GM12878 (cell line): ENCODE measurements around the gene SLC6A17. TPM values are rescaled to one million over a fixed set of nuclear protein-coding genes. Genes with fewer than 3 reads are reported as not detected.

Source experiments
- ATAC-seq: fragments of 200-7000 bp; cut with Tn5 transposase; 3 replicates; pipeline ENCODE4 v1.9.1; 2020; ENCODE audit warnings: mild to moderate bottlenecking, moderate library complexity
- BruUV-seq: library from RNA; stranded (reverse); fragments of 400-500 nt; replicated peaks from 2 replicates; lab custom pipeline; 2021; lab: Mats Ljungman, UMichigan
- CTCF ChIA-PET: fragments of 300-600 bp; sonication (Branson Sonifier 250); formaldehyde crosslinking; extraction: SDS; loops from one replicate; lab custom pipeline; 2021; ENCODE audit warnings: inconsistent platforms; lab: Yijun Ruan, JAX
- POLR2A ChIA-PET: fragments of 350-600 bp; formaldehyde crosslinking; extraction: SDS; loops from one replicate; lab custom pipeline; 2021; ENCODE audit warnings: inconsistent platforms; lab: Charles Lee
- RAD21 ChIA-PET: fragments of 300-600 bp; sonication (Branson Sonifier 250); formaldehyde crosslinking; loops from one replicate; lab custom pipeline; 2023; ENCODE audit warnings: antibody characterized with exemption; ENCODE audit not compliant: unreplicated experiment; lab: Charles Lee
- SMC1A ChIA-PET: fragments of 300-600 bp; sonication (Branson Sonifier 250); formaldehyde crosslinking; loops from one replicate; lab custom pipeline; 2023; ENCODE audit not compliant: unreplicated experiment, uncharacterized antibody; lab: Charles Lee
- DNase-seq: peaks from one replicate; pipeline ENCODE4 v3.0.0-alpha.2; 2011; ENCODE audit warnings: low read depth, low spot score
- FAIRE-seq: peaks from 3 replicates; lab custom pipeline; 2011; peaks lifted over from hg19 to GRCh38; lab: Jason Lieb, UNC
- H2AFZ ChIP-seq: 2 replicates; pipeline ENCODE4 v1.6.0; 2011; ENCODE audit warnings: low read depth, low read length, control low read depth; ENCODE audit not compliant: control insufficient read depth
- H3K27ac ChIP-seq: 2 replicates; pipeline ENCODE4 v1.5.1; 2011; ENCODE audit warnings: control low read depth; ENCODE audit not compliant: control insufficient read depth, insufficient read depth
- H3K27me3 ChIP-seq, 2 experiments: replicated peaks in 1 of 2; 2 replicates each; pipeline versions ENCODE4 v1.6.0 to v1.6.1; 2011; ENCODE audit warnings: low read length in 1 of 2; ENCODE audit not compliant: control insufficient read depth in 2 of 2, insufficient read depth in 2 of 2
- H3K36me3 ChIP-seq, 2 experiments: 2 replicates each; pipeline ENCODE4 v1.5.1; 2011; ENCODE audit warnings: low read length in 1 of 2; ENCODE audit not compliant: control insufficient read depth in 2 of 2, insufficient read depth in 2 of 2
- H3K4me1 ChIP-seq: 2 replicates; pipeline ENCODE4 v1.6.1; 2011; ENCODE audit warnings: mild to moderate bottlenecking, low read length, moderate library complexity, mixed read lengths; ENCODE audit not compliant: control insufficient read depth, insufficient read depth
- H3K4me2 ChIP-seq: 2 replicates; pipeline ENCODE4 v1.6.0; 2011; ENCODE audit warnings: control low read depth; ENCODE audit not compliant: control insufficient read depth, insufficient read depth
- H3K4me3 ChIP-seq: fragments of 200-600 bp; sonication (generic); 2 replicates; pipeline ENCODE4 v1.5.1; 2016
- H3K79me2 ChIP-seq: 2 replicates; pipeline ENCODE4 v1.6.0; 2011; ENCODE audit warnings: low read length; ENCODE audit not compliant: control insufficient read depth, insufficient read depth
- H3K9ac ChIP-seq: 2 replicates; pipeline ENCODE4 v1.8.0; 2011; ENCODE audit warnings: low read length, control low read depth, mixed read lengths; ENCODE audit not compliant: control insufficient read depth, insufficient read depth
- H3K9me3 ChIP-seq: replicated peaks from 3 replicates; pipeline ENCODE4 v1.5.1; 2011; ENCODE audit warnings: mild to moderate bottlenecking, low read length; ENCODE audit not compliant: control insufficient read depth, insufficient read depth
- H4K20me1 ChIP-seq: 2 replicates; pipeline ENCODE4 v1.6.0; 2011; ENCODE audit not compliant: control insufficient read depth, insufficient read depth
- MYC ChIP-seq: IDR thresholded peaks from 2 replicates; pipeline ENCODE4 v1.6.1; 2011; ENCODE audit warnings: mild to moderate bottlenecking, low read length, moderate library complexity, inconsistent platforms; ENCODE audit not compliant: insufficient read depth, insufficient replicate concordance, insufficient read length, severe bottlenecking
- WGBS: methylation state at CpG from one replicate; pipeline ENCODE4 v1.1.6; 2016; ENCODE audit warnings: low lambda C conversion rate; ENCODE audit not compliant: insufficient replicate concordance, insufficient coverage; ENCODE audit errors: missing lambda C conversion rate; 5-methylcytosine and 5-hydroxymethylcytosine counted together
- in situ Hi-C: fragments of 300-500 bp; cut with MboI; formaldehyde crosslinking; loops from 9 replicates; pipeline ENCODE4 v1.14.3; 2018; ENCODE audit warnings: mixed read lengths
- intact Hi-C: fragments of 100-400 bp; cut with micrococcal nuclease; formaldehyde crosslinking; loops from one replicate; pipeline ENCODE4 v1.14.2; 2022; ENCODE audit not compliant: unreplicated experiment
- polyA plus RNA-seq, 11 experiments: library from polyadenylated mRNA; depleted of rRNA in 4 of 11; unstranded in 6 of 11; stranded (reverse) in 5 of 11; fragments of >200 nt; fragmentation: Nextera tagmentation in 4 of 11; fragmentation: Illumina TruSeq in 1 of 11; extraction: Ambion mirVana in 4 of 11; extraction: Trizol in 1 of 11; gene quantifications; 1 replicate in 1 of 11; 2 replicates in 10 of 11; pipeline versions ENCODE4 v1.2.1 to v1.2.3, GENCODE V29; 2011 to 2016; ENCODE audit warnings: inconsistent platforms in 2 of 11, missing spikeins in 2 of 11, low read depth in 1 of 11
- total RNA-seq, 4 experiments: library from RNA; depleted of rRNA in 3 of 4; stranded (reverse); fragments of >200 nt in 3 of 4; fragmentation: Illumina TruSeq in 1 of 4; extraction: Trizol in 1 of 4; gene quantifications; 2 replicates each; pipeline versions ENCODE4 v1.2.1 to v1.2.3, GENCODE V29; 2013 to 2021
- TF ChIP-seq, protein P1 (sequence below): IDR thresholded peaks from 2 replicates; pipeline ENCODE4 v1.6.1; 2012; ENCODE audit warnings: mild to moderate bottlenecking, low read depth, low read length
- TF ChIP-seq, protein P2 (sequence below): fragments of 450-650 bp; IDR thresholded peaks from 2 replicates; pipeline ENCODE4 v1.6.1; 2018; ENCODE audit warnings: mild to moderate bottlenecking, low read depth, moderate library complexity; ENCODE audit not compliant: partially characterized antibody

Gene SLC6A17
- total and polyA plus RNA-seq, 10 of the 15 experiments (the other 5 are each of a cell fraction or from before 2014, with no cell fraction given) = not detected

DNA sequence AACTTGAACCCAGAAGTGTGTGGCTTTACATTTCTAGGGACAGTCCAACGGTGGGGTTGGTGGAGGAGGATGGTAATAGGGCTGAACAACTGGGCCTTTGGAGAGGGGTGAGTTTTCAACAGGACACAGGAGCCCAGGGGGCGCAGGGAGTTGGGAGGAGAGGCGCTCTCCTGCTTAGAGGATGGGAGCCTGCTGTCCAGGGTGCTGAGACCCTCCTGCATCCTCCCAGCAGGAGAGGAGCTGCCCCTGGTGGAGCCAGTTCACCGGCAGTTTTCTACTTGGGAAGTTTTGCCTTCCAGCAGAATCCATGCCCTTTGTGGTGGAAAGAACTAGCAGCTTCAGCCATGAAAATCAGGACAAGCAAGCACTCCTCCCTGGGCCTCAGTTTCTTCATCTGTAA lies 68.4 kb downstream of the SLC6A17 start:
- ChIA-PET POLR2A (no interaction called here), SMC1A (interaction anchor here (1.1 to 1.2 kb wide), 2 partner anchors 11 to 194 kb away, joined by 3 to 4 read pairs; no protein-coding TSS in a partner anchor), RAD21 (interaction anchor here (1.7 kb wide), 1 partner anchor 11 kb away, joined by 5 read pairs; no protein-coding TSS in a partner anchor), CTCF (interaction anchor here (1.0 kb wide), 1 partner anchor 15 kb away, joined by 3 read pairs; no protein-coding TSS in a partner anchor)
- no TSS peak for BruUV-seq
- FAIRE-seq (no peak), ATAC-seq (no peak), DNase-seq (no peak)
- no peaks in the 10 kb centered on the region for H3K79me2 ChIP-seq
- H3K9ac ChIP-seq = no peak overlapping the region
- no peaks in the 10 kb centered on the region for H4K20me1 ChIP-seq
- WGBS = 65% methylated on average over 4 of the region's 4 CpGs
- no peaks in the 10 kb centered on the region; a peak in 1 of 4 replicates for H3K27me3 ChIP-seq
- in situ Hi-C loops = no loop called here
- no peak overlapping the region for H3K4me2 ChIP-seq
- H3K9me3 ChIP-seq = no peaks in the 10 kb centered on the region
- H3K4me1 ChIP-seq = no peaks in the 10 kb centered on the region; the same call in 1 of the 2 replicates
- H3K27ac ChIP-seq = no peak overlapping the region
- intact Hi-C loops = no loop called here
- no peaks in the 10 kb centered on the region for H3K36me3 ChIP-seq
- H3K4me3 ChIP-seq = no peak overlapping the region
- TF ChIP-seq, protein P1, sequence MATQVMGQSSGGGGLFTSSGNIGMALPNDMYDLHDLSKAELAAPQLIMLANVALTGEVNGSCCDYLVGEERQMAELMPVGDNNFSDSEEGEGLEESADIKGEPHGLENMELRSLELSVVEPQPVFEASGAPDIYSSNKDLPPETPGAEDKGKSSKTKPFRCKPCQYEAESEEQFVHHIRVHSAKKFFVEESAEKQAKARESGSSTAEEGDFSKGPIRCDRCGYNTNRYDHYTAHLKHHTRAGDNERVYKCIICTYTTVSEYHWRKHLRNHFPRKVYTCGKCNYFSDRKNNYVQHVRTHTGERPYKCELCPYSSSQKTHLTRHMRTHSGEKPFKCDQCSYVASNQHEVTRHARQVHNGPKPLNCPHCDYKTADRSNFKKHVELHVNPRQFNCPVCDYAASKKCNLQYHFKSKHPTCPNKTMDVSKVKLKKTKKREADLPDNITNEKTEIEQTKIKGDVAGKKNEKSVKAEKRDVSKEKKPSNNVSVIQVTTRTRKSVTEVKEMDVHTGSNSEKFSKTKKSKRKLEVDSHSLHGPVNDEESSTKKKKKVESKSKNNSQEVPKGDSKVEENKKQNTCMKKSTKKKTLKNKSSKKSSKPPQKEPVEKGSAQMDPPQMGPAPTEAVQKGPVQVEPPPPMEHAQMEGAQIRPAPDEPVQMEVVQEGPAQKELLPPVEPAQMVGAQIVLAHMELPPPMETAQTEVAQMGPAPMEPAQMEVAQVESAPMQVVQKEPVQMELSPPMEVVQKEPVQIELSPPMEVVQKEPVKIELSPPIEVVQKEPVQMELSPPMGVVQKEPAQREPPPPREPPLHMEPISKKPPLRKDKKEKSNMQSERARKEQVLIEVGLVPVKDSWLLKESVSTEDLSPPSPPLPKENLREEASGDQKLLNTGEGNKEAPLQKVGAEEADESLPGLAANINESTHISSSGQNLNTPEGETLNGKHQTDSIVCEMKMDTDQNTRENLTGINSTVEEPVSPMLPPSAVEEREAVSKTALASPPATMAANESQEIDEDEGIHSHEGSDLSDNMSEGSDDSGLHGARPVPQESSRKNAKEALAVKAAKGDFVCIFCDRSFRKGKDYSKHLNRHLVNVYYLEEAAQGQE = peak; percentile 83
- TF ChIP-seq, protein P2, sequence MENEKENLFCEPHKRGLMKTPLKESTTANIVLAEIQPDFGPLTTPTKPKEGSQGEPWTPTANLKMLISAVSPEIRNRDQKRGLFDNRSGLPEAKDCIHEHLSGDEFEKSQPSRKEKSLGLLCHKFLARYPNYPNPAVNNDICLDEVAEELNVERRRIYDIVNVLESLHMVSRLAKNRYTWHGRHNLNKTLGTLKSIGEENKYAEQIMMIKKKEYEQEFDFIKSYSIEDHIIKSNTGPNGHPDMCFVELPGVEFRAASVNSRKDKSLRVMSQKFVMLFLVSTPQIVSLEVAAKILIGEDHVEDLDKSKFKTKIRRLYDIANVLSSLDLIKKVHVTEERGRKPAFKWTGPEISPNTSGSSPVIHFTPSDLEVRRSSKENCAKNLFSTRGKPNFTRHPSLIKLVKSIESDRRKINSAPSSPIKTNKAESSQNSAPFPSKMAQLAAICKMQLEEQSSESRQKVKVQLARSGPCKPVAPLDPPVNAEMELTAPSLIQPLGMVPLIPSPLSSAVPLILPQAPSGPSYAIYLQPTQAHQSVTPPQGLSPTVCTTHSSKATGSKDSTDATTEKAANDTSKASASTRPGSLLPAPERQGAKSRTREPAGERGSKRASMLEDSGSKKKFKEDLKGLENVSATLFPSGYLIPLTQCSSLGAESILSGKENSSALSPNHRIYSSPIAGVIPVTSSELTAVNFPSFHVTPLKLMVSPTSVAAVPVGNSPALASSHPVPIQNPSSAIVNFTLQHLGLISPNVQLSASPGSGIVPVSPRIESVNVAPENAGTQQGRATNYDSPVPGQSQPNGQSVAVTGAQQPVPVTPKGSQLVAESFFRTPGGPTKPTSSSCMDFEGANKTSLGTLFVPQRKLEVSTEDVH = no peak
- TF ChIP-seq MYC = no peak
- TF ChIP-seq, all 136 proteins: peak for 1
- H2AFZ ChIP-seq = no peak overlapping the region
